Measurements from ENCODE around the gene SREBF2. TPM values are rescaled to one million over a fixed set of nuclear protein-coding genes. Genes with fewer than 3 reads are reported as not detected.
A peak's percentile ranks its signal among the peaks of the same experiment; 100 is the strongest.

SREBF2 gene
- total and polyA plus RNA-seq, 2 experiments from 2014 or later: 113 to 114 TPM

GRCh38 chr22:41915786-41916493 is 83.0 kb downstream of the SREBF2 start:
- 33% methylated on average over 11 of the region's 11 CpGs for WGBS (ENCODE audit: low lambda C conversion rate, missing lambda C conversion rate)
- peaks cover 82% of the 10 kb centered on the region for H3K27me3 ChIP-seq
- TF ChIP-seq EZH2 (IDR thresholded peaks at IDR 0.05; ENCODE audit: borderline replicate concordance): peak; percentile 19
- peak; percentile 66 for TF ChIP-seq EZH2phosphoT487 (IDR thresholded peaks at IDR 0.05; ENCODE audit: low read depth, severe bottlenecking, unreplicated experiment)
- TF ChIP-seq, protein P1, sequence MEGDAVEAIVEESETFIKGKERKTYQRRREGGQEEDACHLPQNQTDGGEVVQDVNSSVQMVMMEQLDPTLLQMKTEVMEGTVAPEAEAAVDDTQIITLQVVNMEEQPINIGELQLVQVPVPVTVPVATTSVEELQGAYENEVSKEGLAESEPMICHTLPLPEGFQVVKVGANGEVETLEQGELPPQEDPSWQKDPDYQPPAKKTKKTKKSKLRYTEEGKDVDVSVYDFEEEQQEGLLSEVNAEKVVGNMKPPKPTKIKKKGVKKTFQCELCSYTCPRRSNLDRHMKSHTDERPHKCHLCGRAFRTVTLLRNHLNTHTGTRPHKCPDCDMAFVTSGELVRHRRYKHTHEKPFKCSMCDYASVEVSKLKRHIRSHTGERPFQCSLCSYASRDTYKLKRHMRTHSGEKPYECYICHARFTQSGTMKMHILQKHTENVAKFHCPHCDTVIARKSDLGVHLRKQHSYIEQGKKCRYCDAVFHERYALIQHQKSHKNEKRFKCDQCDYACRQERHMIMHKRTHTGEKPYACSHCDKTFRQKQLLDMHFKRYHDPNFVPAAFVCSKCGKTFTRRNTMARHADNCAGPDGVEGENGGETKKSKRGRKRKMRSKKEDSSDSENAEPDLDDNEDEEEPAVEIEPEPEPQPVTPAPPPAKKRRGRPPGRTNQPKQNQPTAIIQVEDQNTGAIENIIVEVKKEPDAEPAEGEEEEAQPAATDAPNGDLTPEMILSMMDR (IDR thresholded peaks at IDR 0.05; ENCODE audit: poor library complexity): no peak
- no peak overlapping the region for H3K27ac ChIP-seq
- no peak overlapping the region for H2AFZ ChIP-seq
- H3K4me3 ChIP-seq: no peak overlapping the region
- no peaks in the 10 kb centered on the region for H3K79me2 ChIP-seq
- no peaks in the 10 kb centered on the region for H3K36me3 ChIP-seq (replicated peaks; ENCODE audit: insufficient read depth, low read depth)
- no peak overlapping the region for H3K4me2 ChIP-seq
- no peaks in the 10 kb centered on the region for H3K9me3 ChIP-seq (ENCODE audit: low read depth)
- DNase-seq (ENCODE audit: low spot score): no peak
- H4K20me1 ChIP-seq (ENCODE audit: insufficient read depth, poor library complexity, severe bottlenecking): no peaks in the 10 kb centered on the region
- no peaks in the 10 kb centered on the region for H3K9me2 ChIP-seq (replicated peaks; ENCODE audit: insufficient read depth)
- H3K4me1 ChIP-seq (ENCODE audit: insufficient read depth): peaks cover 6% of the 10 kb centered on the region

DNA sequence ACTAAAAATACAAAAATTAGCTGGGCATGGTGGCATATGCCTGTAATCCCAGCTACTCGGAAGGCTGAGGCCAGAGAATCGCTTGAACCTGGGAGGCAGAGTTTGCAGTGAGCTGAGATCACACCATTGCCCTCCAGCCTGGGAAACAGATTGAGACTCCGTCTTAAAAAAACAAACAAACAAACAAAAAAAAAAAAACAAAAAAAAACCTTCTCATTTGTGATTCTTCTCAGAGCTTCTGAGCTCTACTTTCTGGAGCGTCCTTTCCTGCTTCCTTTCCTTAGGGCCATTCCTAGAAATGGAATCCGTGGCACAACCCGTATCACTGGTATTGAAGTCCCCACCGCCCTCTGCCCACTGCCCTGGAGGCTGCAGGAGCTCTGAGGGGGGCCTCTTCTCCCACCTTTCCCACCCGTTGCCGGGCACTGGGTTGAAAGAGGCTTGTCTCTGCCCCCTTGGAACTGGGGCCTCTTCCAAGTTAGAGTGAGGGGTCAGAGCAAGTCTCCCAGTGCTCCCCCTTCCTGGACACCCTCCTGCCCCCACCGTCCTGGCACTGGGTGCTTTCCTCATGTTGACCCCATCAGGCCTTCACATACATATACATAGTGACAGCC is 83.9 kb downstream of the SREBF2 start:
- 61% methylated on average over 10 of the region's 10 CpGs for WGBS (ENCODE audit: low lambda C conversion rate, missing lambda C conversion rate)
- H3K27me3 ChIP-seq: peaks cover 73% of the 10 kb centered on the region
- no peaks in the 10 kb centered on the region for H3K79me2 ChIP-seq
- H3K9me2 ChIP-seq (replicated peaks; ENCODE audit: insufficient read depth): no peaks in the 10 kb centered on the region
- no peak for DNase-seq (ENCODE audit: low spot score)
- peaks cover 3% of the 10 kb centered on the region for H3K4me1 ChIP-seq (ENCODE audit: insufficient read depth)
- no peaks in the 10 kb centered on the region for H3K36me3 ChIP-seq (replicated peaks; ENCODE audit: insufficient read depth, low read depth)
- TF ChIP-seq EZH2 (IDR thresholded peaks at IDR 0.05; ENCODE audit: borderline replicate concordance): no peak
- TF ChIP-seq EZH2phosphoT487 (IDR thresholded peaks at IDR 0.05; ENCODE audit: low read depth, severe bottlenecking, unreplicated experiment): no peak
- TF ChIP-seq, protein P1 (IDR thresholded peaks at IDR 0.05; ENCODE audit: poor library complexity): no peak
- H3K27ac ChIP-seq: no peak overlapping the region
- H4K20me1 ChIP-seq (ENCODE audit: insufficient read depth, poor library complexity, severe bottlenecking): no peaks in the 10 kb centered on the region
- H3K4me2 ChIP-seq: no peak overlapping the region
- H3K4me3 ChIP-seq: no peak overlapping the region
- no peaks in the 10 kb centered on the region for H3K9me3 ChIP-seq (ENCODE audit: low read depth)
- no peak overlapping the region for H2AFZ ChIP-seq

GRCh38 chr22:41917375-41917902 is 84.5 kb downstream of the SREBF2 start:
- no peaks in the 10 kb centered on the region for H3K9me2 ChIP-seq (replicated peaks; ENCODE audit: insufficient read depth)
- H3K4me1 ChIP-seq (ENCODE audit: insufficient read depth): peaks cover 3% of the 10 kb centered on the region
- no peaks in the 10 kb centered on the region for H3K9me3 ChIP-seq (ENCODE audit: low read depth)
- H4K20me1 ChIP-seq (ENCODE audit: insufficient read depth, poor library complexity, severe bottlenecking): no peaks in the 10 kb centered on the region
- no peak for DNase-seq (ENCODE audit: low spot score)
- peaks cover 67% of the 10 kb centered on the region for H3K27me3 ChIP-seq
- no peak overlapping the region for H3K4me3 ChIP-seq
- no peak overlapping the region for H2AFZ ChIP-seq
- H3K27ac ChIP-seq: no peak overlapping the region
- no peaks in the 10 kb centered on the region for H3K79me2 ChIP-seq
- TF ChIP-seq, protein P1 (IDR thresholded peaks at IDR 0.05; ENCODE audit: poor library complexity): no peak
- TF ChIP-seq EZH2phosphoT487 (IDR thresholded peaks at IDR 0.05; ENCODE audit: low read depth, severe bottlenecking, unreplicated experiment): no peak
- TF ChIP-seq EZH2 (IDR thresholded peaks at IDR 0.05; ENCODE audit: borderline replicate concordance): no peak
- no peaks in the 10 kb centered on the region for H3K36me3 ChIP-seq (replicated peaks; ENCODE audit: insufficient read depth, low read depth)
- 82% methylated on average over 11 of the region's 11 CpGs for WGBS (ENCODE audit: low lambda C conversion rate, missing lambda C conversion rate)
- H3K4me2 ChIP-seq: no peak overlapping the region
